ENCODE data around the gene COG2. TPM values are rescaled to one million over a fixed set of nuclear protein-coding genes. Genes with fewer than 3 reads are reported as not detected.

Gene COG2
- total and polyA plus RNA-seq, 2 of the 13 experiments (the other 11 are each of a cell fraction or from before 2014, with no cell fraction given), result 16.8 to 36.3 TPM

DNA sequence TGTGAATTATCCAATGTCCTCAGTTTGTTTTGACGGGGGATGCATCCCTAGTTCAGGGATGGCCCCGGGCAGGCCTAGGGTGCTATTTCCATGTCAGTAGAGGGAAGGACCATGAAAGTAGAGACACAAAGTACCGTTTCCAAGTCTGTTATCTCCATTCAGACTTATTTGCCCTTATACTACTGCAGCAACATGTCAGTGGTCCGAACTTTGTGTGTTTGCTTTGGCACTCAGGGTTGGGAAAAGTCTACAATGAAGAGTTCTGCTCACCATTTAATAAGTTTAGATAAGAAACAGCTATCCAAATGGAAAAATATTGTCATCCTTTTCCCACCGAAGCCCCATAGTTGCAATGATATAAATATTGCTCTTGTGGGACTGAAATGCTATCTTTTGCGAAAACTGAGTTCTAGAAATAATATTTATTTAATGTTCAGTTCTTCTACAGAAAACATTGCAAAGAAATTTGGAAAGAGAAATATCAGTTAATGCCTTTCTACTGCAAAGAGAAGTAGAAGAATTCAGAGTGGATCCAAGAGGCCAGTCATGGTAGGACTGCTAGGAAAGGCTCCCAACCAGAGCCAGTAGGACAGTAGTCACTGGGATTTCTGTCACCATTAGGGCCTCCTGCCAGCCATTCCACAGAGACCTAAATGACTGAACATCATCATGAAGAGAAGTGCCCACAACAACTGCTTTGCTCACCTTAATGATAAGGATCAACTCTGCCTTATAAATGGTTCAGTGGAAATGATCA is 83.2 kb downstream of the COG2 start (continued):
- TF ChIP-seq ZNF747 (CRISPR knock-in tag; IDR thresholded peaks at IDR 0.05; ENCODE audit: borderline replicate concordance) (no peak), XRCC5 (optimal IDR thresholded peaks at IDR 0.05; ENCODE audit: low read length) (no peak), CHD4 (IDR thresholded peaks at IDR 0.05; ENCODE audit: borderline replicate concordance, low read length) (no peak), CEBPG (CRISPR knock-in tag; IDR thresholded peaks at IDR 0.05) (peak; percentile 63), GATA4 (IDR thresholded peaks at IDR 0.05; ENCODE audit: borderline replicate concordance, low read depth) (peak; percentile 64; the same call in 1 of the 2 replicates), TBL1XR1 (IDR thresholded peaks at IDR 0.05; ENCODE audit: borderline replicate concordance, low read length, partially characterized antibody) (no peak), ZC3H13 (CRISPR knock-in tag; IDR thresholded peaks at IDR 0.05) (no peak), SP5 (CRISPR knock-in tag; IDR thresholded peaks at IDR 0.05; ENCODE audit: borderline replicate concordance, low read depth) (no peak), RARA (CRISPR knock-in tag; IDR thresholded peaks at IDR 0.05) (peak; percentile 71), SRSF9 (IDR thresholded peaks at IDR 0.05; ENCODE audit: borderline replicate concordance, insufficient read depth, low read depth, low read length, poor library complexity, severe bottlenecking) (no peak), CEBPB (IDR thresholded peaks at IDR 0.05; ENCODE audit: borderline replicate concordance, low read depth, low read length) (no peak), ZNF737 (CRISPR knock-in tag; IDR thresholded peaks at IDR 0.05; ENCODE audit: borderline replicate concordance) (no peak), IRF2 (CRISPR knock-in tag; IDR thresholded peaks at IDR 0.05) (peak; percentile 67; the same call in 1 of the 2 replicates), PRPF4 (IDR thresholded peaks at IDR 0.05; ENCODE audit: low read depth, low read length, poor library complexity, severe bottlenecking) (no peak), NAIF1 (CRISPR knock-in tag; IDR thresholded peaks at IDR 0.05; ENCODE audit: borderline replicate concordance) (no peak), GABPA (IDR thresholded peaks at IDR 0.05; ENCODE audit: low read depth, low read length) (no peak), GABPA (CRISPR knock-in tag; IDR thresholded peaks at IDR 0.05; ENCODE audit: low read depth) (no peak), U2AF2 (IDR thresholded peaks at IDR 0.05; ENCODE audit: low read depth, low read length) (no peak)
- TF ChIP-seq, protein P1, sequence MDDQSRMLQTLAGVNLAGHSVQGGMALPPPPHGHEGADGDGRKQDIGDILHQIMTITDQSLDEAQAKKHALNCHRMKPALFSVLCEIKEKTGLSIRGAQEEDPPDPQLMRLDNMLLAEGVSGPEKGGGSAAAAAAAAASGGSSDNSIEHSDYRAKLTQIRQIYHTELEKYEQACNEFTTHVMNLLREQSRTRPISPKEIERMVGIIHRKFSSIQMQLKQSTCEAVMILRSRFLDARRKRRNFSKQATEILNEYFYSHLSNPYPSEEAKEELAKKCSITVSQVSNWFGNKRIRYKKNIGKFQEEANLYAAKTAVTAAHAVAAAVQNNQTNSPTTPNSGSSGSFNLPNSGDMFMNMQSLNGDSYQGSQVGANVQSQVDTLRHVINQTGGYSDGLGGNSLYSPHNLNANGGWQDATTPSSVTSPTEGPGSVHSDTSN (CRISPR knock-in tag; IDR thresholded peaks at IDR 0.05; ENCODE audit: borderline replicate concordance), result no peak
- TF ChIP-seq, protein P2, sequence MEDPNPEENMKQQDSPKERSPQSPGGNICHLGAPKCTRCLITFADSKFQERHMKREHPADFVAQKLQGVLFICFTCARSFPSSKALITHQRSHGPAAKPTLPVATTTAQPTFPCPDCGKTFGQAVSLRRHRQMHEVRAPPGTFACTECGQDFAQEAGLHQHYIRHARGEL (CRISPR knock-in tag; IDR thresholded peaks at IDR 0.05), result no peak
- TF ChIP-seq, protein P3, sequence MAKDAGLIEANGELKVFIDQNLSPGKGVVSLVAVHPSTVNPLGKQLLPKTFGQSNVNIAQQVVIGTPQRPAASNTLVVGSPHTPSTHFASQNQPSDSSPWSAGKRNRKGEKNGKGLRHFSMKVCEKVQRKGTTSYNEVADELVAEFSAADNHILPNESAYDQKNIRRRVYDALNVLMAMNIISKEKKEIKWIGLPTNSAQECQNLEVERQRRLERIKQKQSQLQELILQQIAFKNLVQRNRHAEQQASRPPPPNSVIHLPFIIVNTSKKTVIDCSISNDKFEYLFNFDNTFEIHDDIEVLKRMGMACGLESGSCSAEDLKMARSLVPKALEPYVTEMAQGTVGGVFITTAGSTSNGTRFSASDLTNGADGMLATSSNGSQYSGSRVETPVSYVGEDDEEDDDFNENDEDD (CRISPR knock-in tag; IDR thresholded peaks at IDR 0.05; ENCODE audit: borderline replicate concordance), result no peak
- TF ChIP-seq, protein P4, sequence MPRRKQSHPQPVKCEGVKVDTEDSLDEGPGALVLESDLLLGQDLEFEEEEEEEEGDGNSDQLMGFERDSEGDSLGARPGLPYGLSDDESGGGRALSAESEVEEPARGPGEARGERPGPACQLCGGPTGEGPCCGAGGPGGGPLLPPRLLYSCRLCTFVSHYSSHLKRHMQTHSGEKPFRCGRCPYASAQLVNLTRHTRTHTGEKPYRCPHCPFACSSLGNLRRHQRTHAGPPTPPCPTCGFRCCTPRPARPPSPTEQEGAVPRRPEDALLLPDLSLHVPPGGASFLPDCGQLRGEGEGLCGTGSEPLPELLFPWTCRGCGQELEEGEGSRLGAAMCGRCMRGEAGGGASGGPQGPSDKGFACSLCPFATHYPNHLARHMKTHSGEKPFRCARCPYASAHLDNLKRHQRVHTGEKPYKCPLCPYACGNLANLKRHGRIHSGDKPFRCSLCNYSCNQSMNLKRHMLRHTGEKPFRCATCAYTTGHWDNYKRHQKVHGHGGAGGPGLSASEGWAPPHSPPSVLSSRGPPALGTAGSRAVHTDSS (CRISPR knock-in tag; conservative IDR thresholded peaks at IDR 0.05), result no peak
- TF ChIP-seq, protein P5, sequence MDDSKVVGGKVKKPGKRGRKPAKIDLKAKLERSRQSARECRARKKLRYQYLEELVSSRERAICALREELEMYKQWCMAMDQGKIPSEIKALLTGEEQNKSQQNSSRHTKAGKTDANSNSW (CRISPR knock-in tag; IDR thresholded peaks at IDR 0.05; ENCODE audit: borderline replicate concordance), result no peak
- TF ChIP-seq, protein P6, sequence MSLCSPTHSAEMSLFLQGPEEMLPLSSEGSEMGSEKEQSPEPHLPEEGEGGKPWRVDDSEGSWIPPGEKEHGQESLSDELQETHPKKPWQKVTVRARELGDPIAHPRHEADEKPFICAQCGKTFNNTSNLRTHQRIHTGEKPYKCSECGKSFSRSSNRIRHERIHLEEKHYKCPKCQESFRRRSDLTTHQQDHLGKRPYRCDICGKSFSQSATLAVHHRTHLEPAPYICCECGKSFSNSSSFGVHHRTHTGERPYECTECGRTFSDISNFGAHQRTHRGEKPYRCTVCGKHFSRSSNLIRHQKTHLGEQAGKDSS (CRISPR knock-in tag; IDR thresholded peaks at IDR 0.05; ENCODE audit: borderline replicate concordance, low read depth), result no peak
